NCI-H1436 (cell line): Measurements from ENCODE around the gene TTLL8.

Experiments
- DNase-seq: peaks from one replicate; lab custom pipeline; 2025; lab: John Stamatoyannopoulos, UW

TTLL8 gene

DNA sequence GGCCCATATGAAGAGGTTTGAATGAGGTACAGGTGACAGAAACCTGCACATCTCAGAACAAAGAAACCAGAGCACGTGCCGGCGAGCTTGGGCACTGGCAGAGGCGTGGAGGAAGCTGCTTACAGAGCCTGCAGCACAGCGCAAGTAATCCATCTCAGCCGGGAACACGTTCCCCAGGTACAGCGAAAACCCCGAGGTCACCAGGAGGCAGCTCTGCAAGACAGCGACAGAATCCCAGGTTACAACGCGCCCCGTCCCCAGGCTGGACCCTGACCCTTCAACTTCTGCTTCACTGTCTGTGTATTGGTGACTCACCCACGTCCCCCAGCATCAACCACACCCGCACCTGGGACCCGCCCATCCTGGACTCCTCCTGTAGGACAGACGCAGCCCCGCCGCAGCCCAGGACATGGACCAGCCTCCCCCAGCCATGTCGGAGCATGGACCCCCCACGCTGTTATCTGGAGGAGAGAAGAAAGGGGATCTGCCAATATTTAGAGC is 24.9 kb upstream of the TTLL8 start:
- DNase-seq: no peak

GRCh38 chr22:50082197-50082715 is 24.2 kb upstream of the TTLL8 start:
- no peak for DNase-seq

GRCh38 chr22:50081426-50082196 is 23.5 kb upstream of the TTLL8 start:
- DNase-seq: no peak

DNA sequence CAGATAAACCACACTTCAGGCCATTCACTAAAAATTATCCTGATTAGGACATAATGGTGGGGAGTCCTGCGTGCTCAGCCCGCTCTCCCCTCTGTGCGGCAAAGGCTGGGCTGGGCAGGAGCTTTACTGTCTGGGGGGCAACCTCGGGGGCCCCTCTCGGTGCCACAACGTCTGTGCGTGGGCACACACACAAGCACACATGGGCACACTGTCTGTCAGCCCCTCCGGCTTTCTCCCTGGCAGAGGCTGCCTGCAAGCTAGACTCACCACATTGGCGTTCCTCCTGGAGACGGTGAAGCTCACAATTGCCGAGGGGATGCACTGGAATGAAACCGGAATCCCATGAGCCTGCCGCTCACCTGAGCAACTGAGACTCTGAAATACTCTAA is 22.0 kb upstream of the TTLL8 start:
- no peak for DNase-seq

DNA sequence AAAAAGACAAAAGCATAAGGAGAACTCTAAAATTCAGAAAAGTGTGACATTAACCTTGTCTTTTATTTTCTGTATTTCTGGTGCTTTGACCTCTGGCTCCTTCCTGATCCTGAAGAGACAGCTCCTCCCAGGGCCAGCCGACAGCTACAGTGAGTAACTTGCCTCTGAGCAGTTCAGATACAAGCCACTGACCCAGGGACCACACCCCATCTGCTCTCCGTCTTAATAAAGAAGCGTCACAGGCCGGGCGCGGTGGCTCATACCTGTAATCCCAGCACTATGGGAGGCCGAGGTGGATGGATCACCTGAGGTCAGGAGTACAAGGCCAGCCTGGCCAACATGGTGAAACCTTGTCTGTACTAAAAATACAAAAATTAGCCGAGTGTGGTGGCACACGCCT is 20.7 kb upstream of the TTLL8 start:
- no peak for DNase-seq

GRCh38 chr22:50078246-50078645 is 20.1 kb upstream of the TTLL8 start:
- no peak for DNase-seq

GRCh38 chr22:50076646-50077535 is 18.8 kb upstream of the TTLL8 start:
- no peak for DNase-seq

DNA sequence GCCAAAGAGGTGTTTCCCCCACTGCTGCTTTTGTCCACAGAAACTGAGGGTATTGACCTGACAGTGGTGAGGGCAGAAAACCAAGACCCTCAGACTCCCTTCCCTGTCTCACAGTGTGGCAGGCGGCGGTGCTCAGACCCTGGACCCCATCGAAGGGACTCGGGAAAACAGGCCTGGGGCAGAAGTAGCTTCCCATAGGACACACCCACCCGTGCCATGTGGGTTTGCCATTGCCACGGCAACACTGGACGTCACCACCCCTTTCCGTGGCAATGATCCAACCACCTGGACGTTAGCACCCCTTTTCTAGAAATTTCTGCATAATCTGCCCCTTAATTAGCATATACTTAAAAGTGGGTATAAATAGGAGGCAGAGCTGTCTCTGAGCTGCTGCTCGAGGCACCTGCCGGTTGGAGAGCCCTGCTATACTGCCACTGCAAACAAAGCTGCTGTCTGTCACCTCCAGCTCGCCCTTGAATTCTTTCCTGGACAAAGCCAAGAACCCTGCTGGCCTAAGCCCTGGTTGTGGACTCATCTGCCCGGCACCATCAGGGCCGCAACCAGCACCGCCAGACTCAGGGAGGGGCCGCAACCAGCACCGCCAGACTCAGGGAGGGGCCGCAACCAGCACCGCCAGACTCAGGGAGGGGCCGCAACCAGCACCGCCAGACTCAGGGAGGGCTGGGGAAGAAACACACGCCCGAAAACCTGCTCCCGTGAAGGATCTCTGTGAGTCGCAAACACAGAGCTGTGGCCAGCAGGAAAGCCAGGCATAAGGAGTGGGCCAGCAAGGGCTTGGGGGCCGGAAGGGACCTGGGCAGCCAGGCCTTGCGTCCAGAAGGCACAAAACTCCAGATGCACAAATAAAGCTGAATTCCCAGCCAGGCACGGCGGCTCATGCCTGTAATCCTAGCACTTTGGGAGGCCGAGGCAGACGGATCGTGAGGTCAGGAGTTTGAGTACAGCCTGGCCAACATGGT is 16.7 kb upstream of the TTLL8 start:
- peak; percentile 27 for DNase-seq

- no peak for DNase-seq
Measured at GRCh38 chr22:50074056-50074455, 16.0 kb upstream of the TTLL8 start.

DNA sequence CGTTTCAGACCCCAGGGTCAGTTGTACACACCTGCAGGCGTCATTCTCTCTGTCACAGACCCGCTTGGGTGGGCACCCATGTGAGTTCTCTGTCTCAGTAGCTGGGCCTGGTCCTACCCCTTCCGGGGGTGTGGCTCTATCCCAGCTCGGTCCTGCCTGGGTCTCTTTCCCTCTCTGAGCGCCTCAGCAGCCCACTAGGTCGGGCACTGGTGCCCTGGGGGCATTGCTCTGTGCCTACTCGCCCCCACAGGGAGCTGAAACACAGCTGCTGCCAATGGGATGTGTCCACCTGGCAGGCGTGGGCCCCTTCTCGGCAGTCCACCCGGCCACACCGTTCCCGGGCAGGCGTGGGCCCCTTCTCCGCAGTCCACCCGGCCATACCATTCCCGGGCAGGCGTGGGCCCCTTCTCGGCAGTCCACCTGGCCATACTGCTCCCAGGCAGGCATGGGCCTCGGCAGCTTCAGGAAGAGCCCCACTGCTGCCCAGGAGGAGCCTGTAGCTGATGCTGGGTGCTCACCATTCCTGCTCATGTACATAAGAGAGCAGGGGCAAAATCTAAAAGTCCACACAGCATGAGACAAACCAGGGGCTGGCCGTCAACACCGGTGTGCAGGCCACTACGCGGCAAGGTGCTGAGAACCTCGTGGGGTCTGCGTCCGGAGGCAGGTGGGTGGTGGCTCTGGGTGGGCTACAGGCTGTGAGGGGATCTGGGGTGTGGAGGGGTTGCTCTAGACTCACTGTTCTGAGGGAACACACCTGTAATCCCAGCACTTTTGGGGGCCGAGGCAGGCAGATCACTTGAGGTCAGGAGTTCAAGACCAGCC is 14.8 kb upstream of the TTLL8 start:
- no peak for DNase-seq

- no peak for DNase-seq
Measured at GRCh38 chr22:50072167-50072555, 14.1 kb upstream of the TTLL8 start.

GRCh38 chr22:50071432-50072166 is 13.5 kb upstream of the TTLL8 start:
- DNase-seq: no peak

GRCh38 chr22:50070366-50070765 is 12.3 kb upstream of the TTLL8 start:
- no peak for DNase-seq

DNA sequence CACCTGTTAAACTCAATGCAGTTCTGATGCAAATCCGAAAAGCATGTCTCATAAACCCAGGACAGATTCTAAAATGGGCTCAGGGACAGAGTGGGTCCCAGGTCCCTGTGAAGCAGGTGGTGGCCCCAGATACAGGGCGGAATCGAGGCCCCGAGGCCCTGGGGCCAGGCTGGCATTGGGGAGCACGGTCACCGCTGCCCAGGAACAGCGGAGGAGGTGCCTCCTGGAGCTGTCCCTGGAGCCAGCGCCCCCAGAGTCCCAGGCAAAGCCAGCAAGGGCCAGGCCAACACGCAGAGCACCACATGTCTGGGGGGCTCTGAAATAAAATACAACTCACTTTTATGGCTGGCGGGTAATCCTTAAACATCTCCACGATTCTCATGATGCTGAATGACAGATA is 10.0 kb upstream of the TTLL8 start:
- no peak for DNase-seq

DNA sequence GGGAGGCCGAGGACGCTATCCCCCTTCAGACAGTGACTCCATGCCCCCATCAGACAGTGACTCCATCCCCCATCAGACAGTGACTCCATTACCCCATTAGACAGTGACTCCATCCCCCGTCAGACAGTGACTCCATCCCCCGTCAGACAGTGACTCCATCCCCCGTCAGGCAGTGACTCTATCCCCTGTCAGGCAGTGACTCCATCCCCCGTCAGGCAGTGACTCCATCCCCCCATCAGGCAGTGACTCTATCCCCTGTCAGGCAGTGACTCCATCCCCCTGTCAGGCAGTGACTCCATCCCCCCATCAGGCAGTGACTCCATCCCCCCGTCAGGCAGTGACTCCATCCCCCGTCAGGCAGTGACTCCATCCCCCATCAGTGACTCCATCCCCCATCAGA is 9.1 kb upstream of the TTLL8 start:
- no peak for DNase-seq

- no peak for DNase-seq
Measured at GRCh38 chr22:50064453-50064852, 6.4 kb upstream of the TTLL8 start.

- no peak for DNase-seq
Measured at GRCh38 chr22:50063589-50064393, 5.7 kb upstream of the TTLL8 start.

- no peak for DNase-seq
Measured at GRCh38 chr22:50062509-50063135, 4.5 kb upstream of the TTLL8 start.
